ENCODE measurements around the gene BST1. TPM values are rescaled to one million over a fixed set of nuclear protein-coding genes. Genes with fewer than 3 reads are reported as not detected.

BST1 gene
- total RNA-seq, 1 experiment from 2014 or later: not detected

DNA sequence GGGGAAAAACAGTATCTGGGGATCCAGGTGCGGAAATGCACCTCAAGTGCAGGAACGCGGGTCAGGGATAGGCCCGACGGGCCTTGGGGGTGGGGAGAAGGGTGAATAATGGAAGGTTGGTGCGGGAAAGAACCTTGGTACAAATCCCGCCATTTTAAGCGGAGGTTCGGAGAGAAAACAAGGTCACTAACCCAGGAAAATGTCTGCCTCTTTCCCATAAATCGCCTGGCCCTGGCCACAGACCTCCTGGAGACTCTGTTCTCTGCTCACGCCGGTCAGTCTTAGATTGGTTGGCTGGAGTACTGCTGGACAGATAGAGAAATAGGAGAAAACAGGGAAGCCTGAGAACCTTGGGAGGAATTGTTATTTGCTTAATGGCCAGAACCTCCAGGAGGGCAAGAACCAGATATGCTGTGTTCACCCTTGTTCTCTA lies 46.8 kb upstream of the BST1 start:
- H4K91ac ChIP-seq (ENCODE audit: insufficient read length, low read depth, low read length): peak overlapping the region; percentile 96
- H2BK120ac ChIP-seq (ENCODE audit: low read depth, low read length, poor library complexity, severe bottlenecking): peak overlapping the region; percentile 92
- no peaks in the 10 kb centered on the region for H3K79me1 ChIP-seq (ENCODE audit: insufficient read depth, low read depth, low read length, poor library complexity, severe bottlenecking)
- no peak overlapping the region for H2BK12ac ChIP-seq (ENCODE audit: insufficient read length, low read depth, low read length)
- H2AK5ac ChIP-seq (ENCODE audit: insufficient read length, low read length): no peak overlapping the region
- peak overlapping the region; percentile 94 to 100 (median 99); a peak in 6 of 7 replicates for H3K27ac Mint-ChIP-seq
- H3K4me1 ChIP-seq (ENCODE audit: insufficient read depth, low read length): peaks cover 2% of the 10 kb centered on the region; the same call in 1 of the 2 replicates
- H3K23me2 ChIP-seq (ENCODE audit: insufficient read length, low read depth, low read length, poor library complexity, severe bottlenecking): peaks cover 10% of the 10 kb centered on the region
- DNase-seq: peak; percentile 72
- peak overlapping the region; percentile 82 for H3T11ph ChIP-seq (ENCODE audit: low read length)
- peak overlapping the region; percentile 98 for H3K14ac ChIP-seq (ENCODE audit: insufficient read depth, low read length)
- H3K27me3 Mint-ChIP-seq (ENCODE audit: low read depth): no peaks in the 10 kb centered on the region; the same call in 1 of the 2 replicates
- H4K8ac ChIP-seq (replicated peaks; ENCODE audit: insufficient read length, low read depth, low read length): peak overlapping the region; percentile 98
- no peaks in the 10 kb centered on the region for H3K27me3 ChIP-seq (ENCODE audit: insufficient read depth, low read length)
- H2BK5ac ChIP-seq (ENCODE audit: insufficient read length, low read length): peak overlapping the region; percentile 36
- no peak overlapping the region for H2AFZ ChIP-seq (ENCODE audit: low read length)
- H4K5ac ChIP-seq (ENCODE audit: insufficient read length, low read depth, low read length): peak overlapping the region; percentile 59
- H3K27ac ChIP-seq (ENCODE audit: insufficient read length, low read depth, low read length): peak overlapping the region; percentile 94
- H4K20me1 ChIP-seq (ENCODE audit: control insufficient read depth, insufficient read depth, insufficient read length): no peaks in the 10 kb centered on the region
- H3K4me2 ChIP-seq (ENCODE audit: insufficient read depth, insufficient read length, low read length): peak overlapping the region; percentile 95
- peak overlapping the region; percentile 99 for H3K9ac ChIP-seq (ENCODE audit: extremely low read depth, insufficient read length, low read length)
- H3K9me3 ChIP-seq (ENCODE audit: control insufficient read depth, low read depth, low read length): no peaks in the 10 kb centered on the region
- H2BK15ac ChIP-seq (ENCODE audit: low read depth, low read length): no peak overlapping the region
- H3K18ac ChIP-seq (ENCODE audit: insufficient read length, low read depth, low read length): peak overlapping the region; percentile 97
- peaks cover 6% of the 10 kb centered on the region; the same call in 1 of the 2 replicates for H3K79me2 ChIP-seq (ENCODE audit: insufficient read depth, low read length)
- H3K36me3 Mint-ChIP-seq (ENCODE audit: insufficient read depth in 1 of 3, low read depth in 3 of 3): peaks cover 0 to 4% (median under 1%) of the 10 kb centered on the region in 3 experiments; a peak in 4 of 7 replicates
- H3K4ac ChIP-seq (ENCODE audit: low read depth, low read length): peak overlapping the region; percentile 86
- peak overlapping the region; percentile 88 for H3K56ac ChIP-seq (ENCODE audit: insufficient read length, low read depth, low read length)
- H3K4me3 Mint-ChIP-seq: peak overlapping the region; percentile 75 to 86; a peak in 4 of 5 replicates
- peaks cover 25 to 36% of the 10 kb centered on the region in 2 experiments for H3K4me1 Mint-ChIP-seq
- H2BK20ac ChIP-seq (ENCODE audit: low read depth, low read length, poor library complexity, severe bottlenecking): no peak overlapping the region
- no peak overlapping the region for H3K23ac ChIP-seq (ENCODE audit: insufficient read length, low read depth, low read length)
- no CpG with 5 or more reads among the region's 12 CpGs for WGBS (ENCODE audit: extremely low coverage, insufficient read length, low lambda C conversion rate)
- H3K9me3 Mint-ChIP-seq: no peaks in the 10 kb centered on the region
- TF ChIP-seq, protein P1, sequence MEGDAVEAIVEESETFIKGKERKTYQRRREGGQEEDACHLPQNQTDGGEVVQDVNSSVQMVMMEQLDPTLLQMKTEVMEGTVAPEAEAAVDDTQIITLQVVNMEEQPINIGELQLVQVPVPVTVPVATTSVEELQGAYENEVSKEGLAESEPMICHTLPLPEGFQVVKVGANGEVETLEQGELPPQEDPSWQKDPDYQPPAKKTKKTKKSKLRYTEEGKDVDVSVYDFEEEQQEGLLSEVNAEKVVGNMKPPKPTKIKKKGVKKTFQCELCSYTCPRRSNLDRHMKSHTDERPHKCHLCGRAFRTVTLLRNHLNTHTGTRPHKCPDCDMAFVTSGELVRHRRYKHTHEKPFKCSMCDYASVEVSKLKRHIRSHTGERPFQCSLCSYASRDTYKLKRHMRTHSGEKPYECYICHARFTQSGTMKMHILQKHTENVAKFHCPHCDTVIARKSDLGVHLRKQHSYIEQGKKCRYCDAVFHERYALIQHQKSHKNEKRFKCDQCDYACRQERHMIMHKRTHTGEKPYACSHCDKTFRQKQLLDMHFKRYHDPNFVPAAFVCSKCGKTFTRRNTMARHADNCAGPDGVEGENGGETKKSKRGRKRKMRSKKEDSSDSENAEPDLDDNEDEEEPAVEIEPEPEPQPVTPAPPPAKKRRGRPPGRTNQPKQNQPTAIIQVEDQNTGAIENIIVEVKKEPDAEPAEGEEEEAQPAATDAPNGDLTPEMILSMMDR (conservative IDR thresholded peaks at IDR 0.05): no peak
